HG03457 (cell line): ENCODE measurements around the gene MRPS30.
"Not testable (repeated sequence)": the region's sequence is repeated elsewhere in the genome, so short reads cannot be mapped to it uniquely, and the experiment has no call there.

ENCODE experiments used
- ATAC-seq: cut with Tn5 transposase; IDR thresholded peaks from one replicate; pipeline ENCODE4 v1.9.1; 2021; ENCODE audit warnings: moderate number of reproducible peaks; ENCODE audit not compliant: unreplicated experiment

Gene MRPS30

DNA sequence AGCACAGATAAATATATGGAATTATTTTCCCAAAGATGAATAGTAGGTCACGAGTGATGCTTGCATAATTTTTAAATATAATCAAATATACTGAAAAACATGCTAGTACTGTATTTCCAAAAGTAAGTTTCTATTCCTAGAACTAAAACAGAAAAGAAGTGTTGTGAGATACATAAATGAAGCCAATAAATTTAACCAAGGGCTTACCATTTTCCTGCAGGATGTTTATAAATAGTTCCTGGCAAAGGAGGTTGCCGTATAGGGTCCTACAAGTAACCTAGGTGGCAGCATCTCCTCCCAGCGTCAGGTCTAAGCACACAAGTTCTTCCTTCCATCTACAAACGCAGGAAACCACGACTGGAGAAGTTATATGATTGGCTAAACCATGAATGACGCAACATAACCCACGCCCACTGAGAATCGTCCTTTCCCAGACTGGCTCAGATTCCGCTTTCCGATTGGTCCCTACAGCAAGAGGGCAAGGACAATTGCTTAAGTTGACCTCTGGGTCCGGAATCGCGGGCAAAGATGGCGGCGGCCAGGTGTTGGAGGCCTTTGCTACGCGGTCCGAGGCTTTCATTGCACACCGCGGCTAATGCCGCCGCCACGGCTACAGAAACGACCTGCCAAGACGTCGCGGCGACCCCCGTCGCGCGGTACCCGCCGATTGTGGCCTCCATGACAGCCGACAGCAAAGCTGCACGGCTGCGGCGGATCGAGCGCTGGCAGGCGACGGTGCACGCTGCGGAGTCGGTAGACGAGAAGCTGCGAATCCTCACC, at the start of gene MRPS30:
Gene MRPS30 (plus strand): TSS at position 513 of the 780 bp plus-strand sequence. CDS start 16 bp downstream, at position 529.
- ATAC-seq = peak; percentile 98

DNA sequence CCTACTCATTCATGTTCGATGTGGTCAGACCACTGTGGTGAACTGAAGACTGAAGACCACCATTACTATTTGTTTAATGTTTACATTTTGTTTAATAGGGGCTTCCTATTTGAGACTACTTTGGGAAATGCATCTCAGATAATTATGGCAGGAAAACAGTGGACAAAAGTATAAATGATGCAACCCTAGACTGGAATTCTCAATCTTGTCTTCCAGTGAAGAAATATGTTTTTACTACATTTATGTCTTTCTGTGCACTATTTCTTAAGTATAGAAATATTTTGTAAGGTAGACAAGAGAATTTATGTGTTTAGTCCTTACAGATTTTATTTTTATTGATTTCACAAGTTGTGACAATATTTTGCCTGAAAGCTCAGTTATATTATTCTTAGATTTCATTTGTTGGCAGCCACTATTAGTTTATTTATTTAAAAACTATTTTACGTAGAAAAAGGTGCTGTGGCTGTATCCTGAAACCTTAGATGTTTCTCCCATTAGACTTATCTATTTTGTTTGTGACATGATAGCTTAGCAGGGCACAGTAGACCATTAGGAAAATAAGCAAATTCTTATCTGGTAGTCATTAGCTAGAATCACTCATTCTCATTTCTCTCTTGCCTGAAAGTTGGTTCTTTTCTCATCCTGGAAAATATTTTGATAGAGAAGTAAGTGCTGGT, 39.4 kb upstream of the MRPS30 start:
- ATAC-seq = no peak

DNA sequence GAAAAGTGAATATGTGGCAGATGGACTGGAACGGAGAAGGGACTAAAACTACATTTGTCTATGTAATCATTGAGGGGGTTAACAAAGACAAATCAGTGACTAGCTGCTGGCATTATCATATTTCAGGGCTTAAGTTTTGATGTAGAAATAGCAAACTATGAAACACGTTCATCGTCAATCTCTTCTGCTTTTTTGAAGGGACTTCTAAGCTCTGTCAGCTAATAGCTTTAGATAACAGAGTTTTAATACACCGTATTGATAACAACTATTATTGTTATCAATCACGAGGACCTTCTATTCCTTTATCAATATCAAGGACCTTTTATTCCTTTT, 38.9 kb upstream of the MRPS30 start:
- no peak for ATAC-seq

DNA sequence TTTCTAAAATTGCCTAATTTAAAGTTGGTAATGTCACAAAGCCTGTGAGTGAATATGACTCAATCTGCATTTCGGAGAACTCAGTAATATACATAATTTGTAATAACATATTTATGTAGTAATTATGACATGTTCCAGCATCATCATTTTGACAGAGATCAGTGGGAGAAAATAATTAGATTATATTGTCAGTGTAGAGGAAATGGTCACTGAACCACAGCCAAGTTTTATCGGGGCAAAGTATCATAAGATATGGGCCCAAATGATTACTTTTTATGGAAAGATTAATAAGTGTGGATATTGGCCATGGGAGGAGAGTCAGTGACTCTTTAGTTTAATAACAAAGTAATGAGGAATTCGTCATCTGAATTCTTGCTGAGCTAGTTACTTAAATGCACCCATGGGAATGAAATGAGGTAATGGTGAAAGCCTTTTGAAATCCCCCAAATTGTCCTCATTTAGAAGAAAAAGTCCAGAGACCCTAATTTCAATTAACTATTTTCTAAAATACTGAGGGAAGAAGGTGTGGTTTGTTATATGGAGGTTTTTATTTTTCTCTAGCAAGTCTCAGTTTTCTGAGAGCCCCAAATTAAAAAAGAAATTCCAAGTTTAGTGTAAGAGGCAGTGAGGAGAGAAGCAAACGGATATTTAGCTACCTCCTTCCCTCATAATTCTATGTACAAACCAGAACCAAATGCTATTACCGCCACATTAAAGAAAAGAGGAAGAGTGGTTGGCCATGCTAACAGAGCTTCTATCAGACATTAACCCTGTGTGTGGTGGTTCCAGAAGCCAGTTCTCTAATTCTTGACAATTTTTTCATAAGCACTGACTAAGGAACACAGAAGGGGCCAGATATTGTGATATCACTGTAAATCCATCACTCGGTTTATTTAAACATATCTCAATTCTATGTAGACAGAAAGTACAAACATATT, 37.7 kb upstream of the MRPS30 start:
- ATAC-seq = no peak

DNA sequence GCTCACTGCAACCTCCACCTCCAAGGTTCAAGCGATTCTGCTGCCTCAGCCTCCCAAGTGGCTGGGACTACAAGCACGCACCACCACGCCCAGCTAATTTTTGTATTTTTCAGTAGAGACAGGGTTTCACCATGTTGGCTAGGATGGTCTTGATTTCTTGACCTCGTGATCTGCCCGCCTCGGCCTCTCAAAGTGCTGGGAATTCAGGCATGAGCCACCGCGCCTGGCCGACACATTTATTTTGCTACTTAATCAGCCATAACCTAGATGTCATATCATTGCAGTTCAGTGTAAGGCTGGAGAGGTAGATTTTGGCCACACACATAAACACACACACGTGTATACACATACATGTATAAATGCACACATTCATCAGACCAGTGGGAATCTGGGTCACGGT, 36.4 kb upstream of the MRPS30 start:
- ATAC-seq = not testable (repeated sequence)

DNA sequence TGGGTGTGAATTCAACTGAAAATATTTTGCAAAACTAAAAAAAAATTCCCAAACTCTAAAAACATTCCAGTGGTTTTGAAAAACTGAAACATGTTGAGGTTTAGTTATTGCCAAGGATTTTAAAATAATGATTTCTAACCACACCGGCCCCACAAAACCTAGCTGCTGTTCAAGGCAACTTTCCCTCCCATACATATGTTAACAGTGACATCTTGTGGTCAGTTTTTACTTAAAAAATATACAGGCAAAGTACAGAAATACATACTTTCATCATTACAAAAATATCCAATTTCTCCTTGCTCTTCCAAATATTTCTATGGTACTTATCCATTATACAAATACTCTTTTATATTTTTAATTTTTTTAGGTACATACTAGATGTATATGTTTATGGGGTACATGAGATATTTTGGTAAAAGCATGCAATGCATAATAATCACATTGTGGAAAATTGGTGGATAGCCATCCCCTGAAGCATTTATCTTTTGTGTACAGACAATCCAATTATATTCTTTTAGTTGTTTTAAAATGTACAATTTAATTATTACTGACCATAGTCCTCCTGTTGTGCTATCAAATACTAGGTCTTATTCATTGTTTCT, 34.4 kb upstream of the MRPS30 start:
- no peak for ATAC-seq

DNA sequence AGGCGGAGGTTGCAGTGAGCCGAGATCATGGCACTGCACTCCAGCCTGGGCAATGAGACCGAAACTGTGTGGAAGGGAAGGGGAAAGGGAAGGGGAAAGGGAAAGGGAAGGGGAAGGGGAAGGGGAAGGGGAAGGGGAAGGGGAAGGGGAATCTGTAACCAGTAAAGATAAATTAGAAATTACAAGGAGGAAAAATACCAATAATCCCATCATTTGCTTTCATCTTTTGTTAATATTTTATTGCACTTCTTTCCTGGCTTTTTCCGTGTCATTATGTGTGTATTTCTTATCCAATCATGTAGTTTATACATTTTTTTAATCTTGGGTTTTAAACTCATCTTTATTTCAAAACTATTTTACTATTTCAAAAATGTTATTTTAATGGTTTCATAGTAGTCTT, 29.6 kb upstream of the MRPS30 start:
- ATAC-seq = no peak

DNA sequence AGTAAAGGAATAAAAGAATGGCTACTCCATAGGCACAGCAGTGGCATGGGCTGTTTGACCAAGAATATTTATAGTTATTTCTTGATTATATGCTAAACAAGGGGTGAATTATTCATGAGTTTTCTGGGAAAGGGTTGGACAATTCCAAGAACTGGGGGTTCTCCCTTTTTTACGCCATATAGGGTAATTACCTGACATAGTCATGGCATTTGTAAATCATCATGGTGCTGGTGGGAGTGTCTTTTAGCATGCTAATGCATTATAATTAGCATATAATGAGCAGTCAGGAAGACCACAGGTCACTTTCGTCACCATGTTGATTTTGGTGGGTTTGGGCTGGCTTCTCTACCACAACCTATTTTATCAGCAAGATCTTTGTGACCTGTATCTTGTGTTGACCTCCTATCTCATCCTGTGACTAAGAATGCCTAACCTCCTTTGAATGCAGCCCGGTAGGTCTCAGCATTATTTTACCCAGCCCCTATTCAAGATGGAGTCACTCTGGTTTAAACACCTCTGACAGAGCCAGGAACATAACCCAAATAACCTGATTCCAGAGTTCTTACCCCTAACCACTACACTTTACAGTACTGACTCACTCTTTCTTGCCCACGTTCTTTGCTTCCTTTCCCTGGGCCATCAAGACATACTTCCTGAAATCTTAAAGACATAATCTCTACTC, 25.0 kb upstream of the MRPS30 start:
- no peak for ATAC-seq

DNA sequence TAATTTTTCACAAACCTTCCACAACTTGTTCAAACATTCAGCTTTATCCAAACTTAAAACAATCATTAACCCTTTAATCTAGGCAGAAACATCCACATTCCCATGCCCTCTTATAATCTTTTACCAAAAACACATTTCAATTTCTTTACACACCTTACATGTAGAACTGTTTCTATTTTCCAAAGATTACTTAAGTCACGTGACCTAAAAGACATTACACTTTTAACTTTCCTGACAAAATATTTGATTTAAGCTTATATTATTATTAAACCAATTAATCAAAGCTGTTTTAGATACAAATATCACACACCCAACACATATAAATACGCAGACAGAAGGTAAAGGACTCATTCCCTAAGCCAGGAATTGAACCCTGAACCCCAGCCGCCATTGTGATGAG, 21.0 kb upstream of the MRPS30 start:
- ATAC-seq = no peak

DNA sequence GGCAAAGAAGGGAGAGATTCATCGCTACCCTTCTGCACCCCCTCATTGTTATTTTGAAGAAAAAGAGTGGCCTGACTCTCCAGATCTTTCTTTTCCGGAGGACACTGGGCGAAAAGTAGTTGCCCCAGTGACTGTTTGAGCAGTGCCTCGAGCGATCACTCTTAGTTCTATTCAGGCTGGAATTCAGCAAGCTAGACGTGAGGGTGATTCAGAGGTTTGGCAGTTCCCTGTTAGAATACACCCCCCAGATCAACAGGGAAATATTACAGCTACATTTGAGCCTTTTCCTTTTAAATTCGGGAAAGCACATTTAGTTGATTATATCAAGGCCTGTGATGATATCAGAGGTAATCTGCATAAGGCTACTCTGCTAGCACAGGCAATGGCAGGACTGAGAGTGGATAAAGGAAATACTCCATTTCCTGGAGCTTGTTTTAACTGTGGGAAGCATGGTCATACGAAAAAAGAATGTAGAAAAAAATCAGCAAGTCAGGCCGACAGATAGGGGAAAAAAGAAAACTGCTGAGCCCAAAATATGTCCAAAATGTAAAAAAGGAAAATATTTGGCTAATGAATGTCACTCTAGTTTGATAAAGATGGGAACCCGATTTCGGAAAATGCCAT, 19.3 kb upstream of the MRPS30 start:
- not testable (repeated sequence) for ATAC-seq

DNA sequence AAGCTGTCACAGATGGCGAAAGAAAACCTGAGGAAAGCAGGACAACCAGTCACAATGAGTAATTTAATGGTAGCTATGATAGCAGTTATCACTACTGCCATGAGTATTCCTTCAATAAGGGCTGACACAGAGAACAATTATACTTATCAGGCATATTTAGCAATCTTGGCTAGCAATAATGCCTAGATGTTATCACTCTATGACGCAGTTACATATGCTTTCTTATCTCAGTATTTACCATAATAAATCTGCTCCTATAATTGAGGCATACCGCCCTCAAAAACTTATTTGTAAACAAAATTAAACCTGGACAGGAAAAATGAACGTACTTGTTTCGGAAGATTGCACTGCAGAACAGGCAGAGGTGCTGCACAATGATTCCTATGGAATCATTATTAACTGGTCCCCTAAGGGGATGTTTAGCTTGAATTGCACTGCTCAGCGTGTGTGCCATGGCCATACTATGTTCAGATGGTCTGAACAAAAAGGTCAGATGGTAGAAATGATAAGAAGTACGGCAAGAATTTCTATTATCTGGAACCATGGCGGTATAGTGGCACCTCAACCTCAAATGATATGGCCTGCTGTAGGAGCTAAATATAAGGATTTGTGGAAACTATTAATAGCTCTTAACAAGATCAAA, 16.6 kb upstream of the MRPS30 start:
- not testable (repeated sequence) for ATAC-seq

DNA sequence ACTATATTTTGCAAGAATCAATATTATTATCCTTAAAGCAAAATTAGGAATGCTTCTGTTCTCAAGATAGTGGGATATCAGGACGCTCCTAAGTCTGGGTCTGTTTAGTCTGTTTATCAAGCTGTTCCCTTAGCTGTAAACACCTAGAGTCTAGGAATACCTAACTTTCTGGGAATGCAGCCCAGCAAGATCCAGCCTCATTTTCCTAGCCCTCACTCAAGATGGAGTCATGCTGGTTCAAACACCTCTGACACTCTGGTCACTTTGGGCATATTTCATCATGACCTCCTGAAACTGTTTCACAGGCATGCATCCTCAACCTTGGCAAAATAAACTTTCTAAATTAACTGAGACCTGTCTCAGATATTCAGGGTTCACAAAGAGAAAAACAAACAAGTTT, 14.4 kb upstream of the MRPS30 start:
- ATAC-seq = no peak

DNA sequence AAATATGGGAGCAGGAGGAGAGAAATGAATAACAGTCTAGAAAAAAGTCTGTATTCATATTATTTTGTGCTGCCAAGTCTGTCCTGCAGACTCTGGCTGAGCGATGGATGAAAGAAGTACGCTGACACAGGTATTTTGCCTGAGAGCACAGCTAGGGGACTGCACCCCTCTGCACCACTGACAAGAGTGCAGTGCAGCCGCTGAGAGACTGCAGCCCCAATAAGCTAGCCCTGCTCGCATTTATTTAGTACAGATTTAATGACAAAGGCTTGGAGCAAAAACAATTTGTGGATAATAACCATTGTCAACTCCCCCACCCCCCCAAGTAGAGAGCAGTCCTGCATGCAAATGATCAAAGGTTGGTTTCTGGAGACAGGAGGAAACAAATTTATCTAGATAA, 13.3 kb upstream of the MRPS30 start:
- no peak for ATAC-seq

DNA sequence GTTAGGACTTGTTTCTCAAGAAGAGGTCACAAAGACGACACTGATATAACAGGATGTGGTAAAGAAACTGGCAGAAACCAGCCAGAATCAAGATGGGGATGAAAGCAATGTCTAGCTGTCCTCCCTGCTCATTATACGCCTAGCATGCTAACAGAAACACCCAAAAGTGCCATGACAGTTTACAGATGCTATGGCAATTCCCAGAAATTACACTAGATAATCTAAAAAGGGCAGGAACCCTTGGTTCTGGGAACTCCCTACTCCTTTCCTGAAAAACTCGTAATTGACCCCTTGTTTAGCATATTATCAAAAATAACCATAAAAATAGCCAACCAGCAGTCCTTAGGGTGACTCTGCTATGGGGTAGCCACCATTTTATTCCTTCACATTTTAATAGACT, 10.9 kb upstream of the MRPS30 start:
- ATAC-seq = no peak

DNA sequence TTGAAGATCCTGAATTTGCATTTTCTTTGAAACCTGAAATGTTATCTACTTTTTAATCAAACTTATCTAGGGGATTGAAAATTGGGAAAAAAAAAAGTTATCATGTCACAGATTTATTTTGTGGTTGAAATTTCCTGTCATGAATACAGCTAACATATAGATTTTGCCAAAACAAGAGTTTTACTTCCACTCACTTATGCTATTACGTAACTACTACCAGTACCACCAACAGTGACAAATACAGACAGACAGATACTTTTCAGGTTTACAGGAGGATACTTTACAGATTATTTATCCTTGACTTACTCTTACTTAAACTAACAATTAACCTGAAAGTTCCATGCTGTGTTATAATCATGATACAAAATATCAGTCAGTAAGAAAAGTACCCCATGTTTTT, 6.8 kb upstream of the MRPS30 start:
- ATAC-seq = no peak

DNA sequence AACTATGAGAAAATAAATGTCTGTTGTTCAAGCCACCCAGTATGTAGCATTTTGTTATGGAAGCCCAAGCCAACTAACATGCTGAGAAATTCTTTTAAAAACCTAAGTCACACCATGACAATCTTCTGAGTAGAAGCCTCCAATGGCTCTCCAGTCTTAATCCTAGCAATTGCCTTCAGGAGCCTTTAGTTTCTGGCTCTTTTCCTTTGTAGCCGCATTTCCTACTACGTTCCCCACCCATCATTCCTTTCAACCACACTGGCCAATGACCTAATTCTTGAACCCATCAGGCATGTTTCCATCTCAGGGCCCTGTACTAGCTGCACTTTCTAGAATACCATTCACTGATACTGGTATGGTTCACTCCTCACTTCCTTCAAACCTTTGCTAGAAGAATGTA, 2.1 kb upstream of the MRPS30 start:
- no peak for ATAC-seq

DNA sequence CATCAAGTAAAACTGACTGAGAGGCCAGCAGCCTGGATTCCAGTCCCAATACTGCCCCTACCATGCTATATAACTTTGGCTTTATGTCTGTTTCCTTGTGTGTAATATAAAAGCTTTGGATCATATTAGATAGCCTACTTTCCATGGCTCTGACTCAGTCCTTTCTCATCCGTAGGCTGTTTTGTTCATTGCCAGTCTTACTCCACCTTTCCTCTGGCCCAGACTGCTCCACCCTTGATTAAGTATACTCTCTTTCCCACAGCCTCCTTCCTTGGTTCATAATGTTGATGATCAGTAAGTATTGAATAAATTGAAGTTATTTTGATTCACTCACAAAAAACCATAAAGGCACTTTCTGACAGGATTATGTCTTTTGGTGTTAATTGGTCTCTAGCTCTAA, 1.5 kb upstream of the MRPS30 start:
- no peak for ATAC-seq

DNA sequence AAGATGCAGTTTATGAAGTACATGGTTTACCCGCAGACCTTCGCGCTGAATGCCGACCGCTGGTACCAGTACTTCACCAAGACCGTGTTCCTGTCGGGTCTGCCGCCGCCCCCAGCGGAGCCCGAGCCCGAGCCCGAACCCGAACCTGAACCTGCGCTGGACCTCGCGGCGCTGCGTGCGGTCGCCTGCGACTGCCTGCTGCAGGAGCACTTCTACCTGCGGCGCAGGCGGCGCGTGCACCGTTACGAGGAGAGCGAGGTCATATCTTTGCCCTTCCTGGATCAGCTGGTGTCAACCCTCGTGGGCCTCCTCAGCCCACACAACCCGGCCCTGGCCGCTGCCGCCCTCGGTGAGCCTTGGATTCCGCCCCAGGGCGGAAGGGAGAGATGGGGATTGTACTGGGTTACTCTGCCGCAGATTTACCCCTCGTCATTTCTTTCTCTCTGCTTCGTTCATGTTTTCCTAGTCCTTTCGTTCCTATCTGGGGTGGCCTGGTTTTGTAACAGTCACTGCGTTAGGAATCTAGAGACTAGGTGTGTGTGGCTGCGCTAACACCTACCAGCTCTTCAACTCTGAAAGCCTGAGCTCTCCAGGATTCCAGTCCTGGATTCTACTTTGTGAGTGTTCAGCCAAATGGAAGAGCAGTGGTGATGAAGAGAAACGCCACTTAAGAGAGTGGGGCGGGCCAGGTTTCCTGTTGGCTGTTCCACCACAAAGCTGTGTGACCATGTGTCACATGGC, 638 bp downstream of the MRPS30 start:
- peak; percentile 35 for ATAC-seq

DNA sequence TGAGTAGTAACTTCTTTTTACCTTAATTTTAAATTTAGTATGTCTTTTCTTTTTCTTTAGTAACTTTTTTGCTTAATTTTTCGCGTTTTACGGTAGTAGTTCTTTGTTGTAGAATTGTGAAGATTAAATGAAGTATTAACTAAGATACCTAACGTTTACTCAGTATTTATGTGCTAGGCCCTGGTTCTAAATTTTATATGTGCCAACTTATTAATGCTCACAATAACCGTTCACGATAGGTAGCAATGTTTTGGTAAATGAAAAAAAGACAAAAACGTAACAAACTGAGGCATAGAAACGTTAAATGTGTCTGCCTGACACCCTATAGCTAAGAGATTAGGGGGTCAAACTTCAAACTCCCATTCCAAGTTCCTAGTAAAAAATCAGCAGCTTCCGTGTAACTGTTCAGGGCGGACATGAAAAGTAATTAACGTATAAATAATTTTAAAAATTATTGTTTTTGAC, 1.2 kb downstream of the MRPS30 start:
- ATAC-seq = no peak
